Amniotic stem cell (primary cell): ENCODE results near the gene TRPM2.
"Not testable (repeated sequence)": the region's sequence is repeated elsewhere in the genome, so short reads cannot be mapped to it uniquely, and the experiment has no call there.

ENCODE experiments used
- DNase-seq: peaks from one replicate; lab custom pipeline; 2025; lab: John Stamatoyannopoulos, UW

TRPM2 gene

DNA sequence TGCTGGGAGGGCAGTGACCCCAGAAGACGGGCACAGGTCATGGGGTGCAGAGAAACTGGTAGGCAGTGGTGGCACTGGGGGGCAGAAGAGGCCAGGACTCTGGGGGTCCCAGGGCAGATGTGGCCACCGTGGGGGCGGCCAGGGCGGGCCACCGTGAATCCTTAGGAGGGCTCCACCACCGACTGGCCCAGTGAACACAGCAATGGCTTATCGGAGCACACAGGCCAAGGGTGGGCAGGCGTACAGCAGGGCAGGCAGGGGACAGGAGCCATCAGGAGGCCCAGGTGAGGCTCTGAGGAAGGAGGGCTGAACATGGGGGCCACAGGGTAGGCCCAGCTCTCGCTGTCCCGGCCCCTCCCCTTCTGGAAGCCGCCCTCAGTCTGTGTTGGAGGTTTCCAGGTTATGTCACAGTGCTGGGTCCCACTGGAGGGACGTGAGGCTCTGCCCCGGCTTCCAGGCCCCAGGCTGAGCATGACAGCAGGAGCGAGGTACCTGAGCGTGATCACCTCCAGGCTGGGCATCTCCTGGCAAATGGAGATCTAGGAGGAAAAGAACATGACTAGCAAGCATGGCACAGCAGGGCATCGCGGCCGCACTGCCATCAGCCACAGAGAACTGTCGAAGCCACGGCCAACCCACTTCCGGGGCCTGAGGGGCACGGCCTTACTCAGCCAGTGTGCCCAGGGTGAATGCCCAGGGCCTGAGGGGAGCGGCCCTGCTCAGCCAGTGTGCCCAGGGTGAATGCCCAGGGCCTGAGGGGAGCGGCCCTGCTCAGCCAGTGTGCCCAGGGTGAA is 18.0 kb upstream of the TRPM2 start:
- DNase-seq = no peak

DNA sequence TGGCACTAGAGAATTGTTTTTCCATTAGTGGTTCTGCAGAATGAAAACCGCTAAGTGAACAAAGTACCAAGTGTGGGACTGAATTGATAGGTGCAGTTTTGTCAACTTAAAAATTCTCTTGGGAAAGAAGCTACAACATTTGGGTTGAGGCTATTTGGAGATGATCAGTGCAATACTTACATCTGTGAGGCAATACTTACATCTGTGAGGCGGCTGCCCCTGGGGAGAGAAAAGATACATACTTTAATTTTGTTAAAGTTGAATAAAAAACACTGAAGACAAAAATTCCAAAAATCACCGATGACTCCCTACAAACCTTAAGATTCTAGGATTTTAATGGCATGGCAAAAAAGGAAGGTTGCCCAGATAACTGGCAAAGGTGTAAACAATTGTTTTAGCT is 16.0 kb upstream of the TRPM2 start:
- no peak for DNase-seq

DNA sequence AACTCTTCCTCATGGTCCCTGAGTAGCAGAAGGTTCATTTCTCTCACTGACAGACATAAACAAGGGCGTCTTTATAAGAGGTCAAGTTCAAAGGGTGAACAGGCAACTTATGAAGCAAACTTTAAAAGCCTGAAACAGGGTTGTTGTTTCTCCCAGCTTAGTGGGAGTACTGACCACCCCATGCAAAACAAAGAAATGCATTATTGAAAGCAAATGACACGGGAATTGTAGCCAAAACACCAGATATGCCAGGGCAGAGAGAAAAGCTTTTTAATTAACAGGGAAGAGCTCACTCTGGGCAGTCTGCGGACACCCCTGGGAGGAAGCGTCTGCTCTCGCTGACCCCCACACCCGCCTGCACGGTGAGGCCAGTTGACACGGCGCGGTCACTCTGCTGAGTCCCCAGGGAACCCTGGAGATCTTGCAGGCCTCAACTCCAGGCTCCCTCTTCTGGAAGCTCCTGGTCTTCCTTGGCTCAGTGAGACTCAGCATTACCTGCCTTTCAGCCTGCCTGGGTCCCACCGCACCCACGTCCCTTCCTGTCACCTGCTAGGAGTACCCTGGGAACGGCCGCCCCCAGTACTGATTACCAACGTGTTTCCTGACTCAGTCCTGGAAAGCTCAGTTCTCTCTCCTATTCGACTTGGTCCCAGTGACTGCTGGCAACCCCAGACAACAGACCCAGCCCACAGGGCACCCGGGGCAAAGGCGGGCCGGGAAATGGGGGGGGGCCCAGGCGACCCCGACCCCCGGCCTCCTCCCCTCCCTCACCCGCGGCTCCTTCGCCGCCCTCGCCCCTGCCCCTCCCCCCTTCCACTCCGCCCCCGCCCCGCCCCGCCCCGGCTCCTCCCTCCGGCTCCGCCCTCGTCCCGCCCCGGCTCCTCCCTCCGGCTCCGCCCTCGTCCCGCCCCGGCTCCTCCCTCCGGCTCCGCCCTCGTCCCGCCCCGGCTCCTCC is 15.2 kb upstream of the TRPM2 start:
- DNase-seq = no peak

DNA sequence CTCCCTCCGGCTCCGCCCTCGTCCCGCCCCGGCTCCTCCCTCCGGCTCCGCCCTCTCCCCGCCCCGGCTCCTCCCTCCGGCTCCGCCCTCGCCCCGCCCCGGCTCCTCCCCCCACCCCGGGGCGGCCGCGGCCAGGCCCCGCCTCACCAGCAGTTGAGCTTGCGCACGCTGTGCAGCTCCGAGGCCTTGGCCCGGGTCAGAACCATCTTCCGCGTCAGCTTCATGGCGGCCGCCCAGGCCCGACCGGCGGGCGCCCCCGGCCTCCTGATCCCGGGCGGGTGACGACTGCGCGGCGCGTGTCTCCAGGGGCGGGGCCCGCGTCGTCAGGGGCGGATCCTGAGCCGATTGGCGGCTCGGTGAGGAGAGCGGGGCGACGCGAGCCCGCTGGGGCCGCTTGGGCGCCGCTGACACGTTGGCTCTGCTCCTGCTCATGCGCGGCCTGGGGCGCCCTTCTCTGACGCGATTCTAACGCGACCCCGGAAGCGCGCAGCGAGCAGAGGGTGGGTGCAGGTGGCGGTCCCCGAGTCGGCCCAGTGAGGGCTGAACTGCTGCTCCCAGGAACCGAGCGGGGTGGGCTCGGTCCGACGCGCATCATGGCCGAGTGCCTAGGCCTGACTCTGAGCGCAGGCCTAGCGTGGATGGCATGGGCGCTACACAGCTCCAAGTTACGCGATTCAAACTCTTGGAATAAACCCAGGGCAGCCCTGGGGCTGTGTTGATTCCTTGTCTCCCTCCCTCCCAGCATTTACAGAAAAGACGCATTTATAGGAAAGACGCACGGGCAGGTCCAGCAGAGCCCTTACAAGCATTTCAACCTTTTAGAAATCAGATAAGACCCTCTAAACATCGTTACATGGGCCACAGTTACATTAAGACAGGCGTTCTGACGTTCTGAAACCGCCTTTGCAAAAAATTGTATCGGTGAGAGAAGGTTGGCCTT is 14.2 kb upstream of the TRPM2 start, which contains the start of gene CFAP410:
TSS of gene CFAP410 (minus strand) at position 420 of the 940 bp plus-strand sequence. CDS start at position 224, 196 bp downstream.
- DNase-seq = peak; percentile 87

DNA sequence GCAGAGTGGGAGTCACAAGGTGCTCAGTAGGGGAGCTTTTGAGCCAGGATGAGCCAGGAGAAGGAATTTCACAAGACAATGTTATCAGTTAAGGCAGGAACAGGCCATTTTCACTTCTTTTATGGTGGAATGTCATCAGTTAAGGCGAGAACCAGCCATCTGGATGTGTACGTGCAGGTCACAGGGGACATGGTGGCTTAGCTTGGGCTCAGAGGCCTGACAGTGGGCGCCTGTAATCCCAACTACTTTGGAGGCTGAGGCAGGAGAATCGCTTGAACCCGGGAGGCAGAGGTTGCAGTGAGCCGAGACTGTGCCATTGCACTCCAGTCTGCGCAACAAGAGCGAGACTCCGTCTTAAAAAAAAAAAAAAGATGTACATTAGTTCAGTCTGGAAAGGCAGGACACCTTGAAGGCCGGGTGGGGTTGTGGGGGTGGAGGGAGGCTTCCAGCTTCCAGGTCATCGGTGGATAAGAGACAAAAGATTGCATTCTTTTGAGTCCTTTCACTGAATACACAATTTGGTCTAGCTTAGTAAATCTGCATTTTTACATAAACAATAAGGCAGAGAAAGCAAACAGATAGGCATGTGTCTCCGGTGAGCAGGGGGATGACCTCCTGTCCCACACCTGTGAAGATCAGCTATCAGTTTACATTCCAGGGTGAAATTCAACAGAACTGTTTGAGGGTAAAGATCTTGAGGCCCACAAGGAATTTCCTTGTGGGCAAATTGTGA is 11.5 kb upstream of the TRPM2 start:
- not testable (repeated sequence) for DNase-seq

DNA sequence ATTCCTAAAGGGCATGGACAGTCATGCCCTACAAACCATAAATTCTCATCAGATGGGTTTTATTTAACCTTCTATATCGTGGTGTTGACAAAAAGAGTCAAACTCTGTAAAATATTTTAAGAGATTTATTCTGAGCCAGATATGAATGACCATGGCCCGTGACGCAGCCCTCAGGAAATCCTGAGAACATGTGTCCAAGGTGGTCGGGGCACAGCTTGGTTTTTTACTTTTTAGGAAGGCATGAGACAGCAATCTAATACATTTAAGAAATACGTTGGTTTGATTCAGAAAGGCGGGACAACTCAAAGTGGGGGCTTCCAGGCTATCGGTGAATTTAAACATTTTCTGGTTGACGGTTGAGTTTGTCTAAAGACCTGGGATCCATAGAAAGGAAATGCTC is 10.4 kb upstream of the TRPM2 start:
- not testable (repeated sequence) for DNase-seq

DNA sequence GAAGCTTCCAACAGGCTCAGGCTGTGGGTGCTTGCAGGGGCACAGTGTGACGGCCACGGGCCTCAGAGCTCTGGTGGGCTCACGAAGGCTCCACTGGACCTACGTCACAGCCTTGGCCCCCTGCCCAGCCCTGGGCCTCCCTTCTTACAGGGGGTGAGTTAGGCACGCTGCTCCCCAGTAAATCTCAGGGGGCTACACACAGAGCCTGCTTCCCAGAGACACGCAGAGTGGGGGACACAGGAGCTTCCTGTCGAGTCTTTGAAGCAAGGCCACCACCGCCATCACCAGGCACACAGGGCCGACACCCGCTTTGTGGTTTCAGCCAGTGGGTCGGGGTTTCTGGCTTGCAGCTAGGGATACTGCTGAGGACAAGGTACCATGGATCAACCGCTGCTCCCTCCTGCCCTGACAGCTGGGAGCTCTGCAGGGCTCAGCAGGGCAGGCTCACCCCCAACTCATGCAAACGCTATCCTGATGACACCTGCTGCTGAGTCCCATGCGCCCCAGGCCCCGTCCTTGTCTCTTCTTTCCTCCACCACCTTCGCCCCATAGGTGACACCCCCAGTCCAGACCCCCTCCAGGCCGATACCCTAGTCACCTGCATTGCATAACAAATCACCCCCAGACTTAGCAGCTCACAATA is 8.8 kb upstream of the TRPM2 start:
- DNase-seq = no peak

DNA sequence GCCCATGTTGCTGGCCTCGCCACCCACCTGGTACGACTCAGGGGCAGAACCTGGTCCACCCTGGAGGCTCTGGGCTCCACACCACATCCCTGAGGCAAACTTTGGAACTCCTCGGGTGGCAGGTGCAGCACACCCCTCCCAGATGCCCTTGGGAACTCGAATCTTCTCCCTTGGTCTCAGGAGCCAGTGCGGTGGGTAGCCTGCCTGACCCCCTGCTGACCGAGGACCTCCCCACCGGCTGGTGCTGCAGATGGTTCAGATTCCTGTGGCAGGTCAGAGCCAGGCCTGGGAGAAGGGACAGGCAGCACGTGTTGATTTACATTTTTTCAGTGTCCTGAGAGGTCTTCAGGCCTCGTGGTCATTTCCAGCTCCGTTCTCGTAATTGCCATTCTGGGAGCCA is 7.9 kb upstream of the TRPM2 start:
- no peak for DNase-seq

DNA sequence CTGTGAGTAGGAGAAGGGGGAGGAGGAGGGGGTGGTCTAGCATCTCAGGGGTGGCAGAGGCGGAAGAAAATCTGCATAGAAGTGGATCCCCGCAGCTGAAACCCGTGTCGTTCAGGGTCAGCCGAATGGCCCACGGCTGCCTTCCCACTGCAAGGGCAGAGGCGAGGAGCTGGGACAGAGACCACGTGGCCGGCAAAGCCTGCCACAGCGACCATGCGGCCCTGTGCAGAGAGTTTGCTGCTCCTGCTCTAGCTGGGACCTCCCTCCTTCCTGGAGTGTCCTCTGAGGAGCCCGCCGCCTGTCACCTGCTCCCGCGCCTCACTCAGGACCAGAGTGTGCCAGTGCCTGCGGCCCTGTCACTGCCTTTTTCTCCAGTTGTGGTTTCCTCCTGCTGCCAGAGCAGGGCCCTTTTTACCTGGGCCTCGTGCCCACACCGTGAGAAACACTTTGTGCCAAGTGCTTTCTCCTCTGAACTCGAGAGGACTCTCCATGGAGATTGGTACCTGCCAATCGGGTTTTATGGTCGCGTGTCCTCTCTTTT is 5.4 kb upstream of the TRPM2 start:
- DNase-seq = no peak

DNA sequence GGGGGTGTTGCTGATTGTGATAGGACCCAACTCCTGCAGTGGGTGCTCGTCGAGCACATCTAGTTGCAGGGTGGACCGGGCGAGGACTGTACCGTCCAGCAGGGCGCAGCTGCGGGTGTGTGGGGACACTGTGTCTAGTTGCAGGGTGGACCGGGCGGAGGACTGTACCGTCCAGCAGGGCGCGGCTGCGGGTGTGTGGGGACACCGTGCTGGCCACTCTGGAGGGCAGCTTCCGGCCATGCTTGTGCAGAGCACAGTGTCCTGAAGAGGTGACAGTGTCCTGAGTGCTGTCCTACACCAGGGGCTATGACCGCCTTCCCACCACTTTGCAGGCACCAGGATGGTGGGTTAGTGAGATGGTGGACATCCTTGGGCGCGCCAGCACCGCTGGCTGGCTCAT is 4.6 kb upstream of the TRPM2 start:
- DNase-seq = no peak

DNA sequence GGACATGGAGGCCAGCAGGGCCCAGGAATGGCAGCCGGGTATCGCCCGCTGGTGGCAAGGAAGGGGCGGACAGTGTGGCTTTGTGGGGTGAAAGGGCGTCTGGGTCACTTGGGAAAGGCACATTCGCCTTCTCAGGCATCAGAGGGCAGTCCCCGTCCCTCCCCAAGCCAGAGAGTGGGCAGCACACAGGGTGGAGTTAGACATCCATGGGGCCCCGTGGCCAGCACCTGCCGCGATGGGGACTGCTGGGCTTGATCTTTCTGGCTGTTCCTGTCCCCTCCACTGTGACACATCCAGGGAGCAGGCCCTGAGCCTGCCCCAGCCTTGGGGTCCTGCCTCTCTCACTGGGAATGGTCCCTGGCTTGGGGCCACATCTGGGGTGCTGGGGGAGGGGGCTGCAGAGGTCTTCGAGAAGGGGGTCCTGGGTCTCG is 4.0 kb upstream of the TRPM2 start:
- no peak for DNase-seq

DNA sequence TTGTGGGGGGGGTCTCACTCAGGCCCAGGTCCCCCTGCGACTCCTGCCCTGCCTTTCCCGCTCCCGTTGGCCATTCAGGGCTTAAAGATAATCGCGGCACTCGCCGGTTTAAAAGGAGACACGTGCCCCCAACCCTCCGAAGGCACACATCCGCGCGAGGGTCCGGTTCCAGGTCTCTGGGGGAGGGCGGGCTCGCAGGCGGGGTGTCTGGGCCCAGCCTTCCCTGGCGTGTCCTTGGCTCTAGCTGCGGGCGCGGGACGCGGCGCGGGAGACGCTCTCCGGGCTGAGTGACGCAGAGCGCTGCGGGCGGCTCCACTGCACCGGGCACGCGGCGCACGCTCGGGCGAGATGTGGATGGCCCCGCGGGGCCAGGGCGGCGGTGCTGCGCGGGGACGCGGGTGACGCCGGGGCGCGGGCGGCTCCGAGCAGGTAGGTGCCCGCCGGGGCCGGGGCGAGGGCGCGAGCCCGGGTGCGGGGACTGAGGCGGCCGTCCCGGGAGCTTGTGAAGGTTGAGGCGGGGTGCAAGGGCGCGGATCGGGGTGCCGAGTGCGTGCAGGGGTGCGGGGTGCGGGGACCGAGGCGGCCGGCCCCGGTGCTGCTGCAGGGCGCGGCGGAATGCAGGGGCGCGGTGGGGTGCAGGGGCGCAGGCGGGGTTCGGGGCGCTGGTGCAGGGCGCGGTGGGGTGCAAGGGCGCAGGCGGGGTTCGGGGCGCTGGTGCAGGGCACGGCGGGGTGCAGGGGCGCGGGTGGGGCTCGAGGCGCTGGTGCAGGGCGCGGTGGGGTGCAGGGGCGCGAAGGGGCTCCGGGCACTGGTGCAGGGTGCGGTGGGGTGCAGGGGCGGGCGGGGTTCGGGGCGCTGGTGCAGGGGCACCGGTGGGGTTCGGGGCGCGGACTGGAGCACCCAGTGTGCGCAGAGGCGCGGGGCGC is 3.3 kb upstream of the TRPM2 start:
- no peak for DNase-seq

DNA sequence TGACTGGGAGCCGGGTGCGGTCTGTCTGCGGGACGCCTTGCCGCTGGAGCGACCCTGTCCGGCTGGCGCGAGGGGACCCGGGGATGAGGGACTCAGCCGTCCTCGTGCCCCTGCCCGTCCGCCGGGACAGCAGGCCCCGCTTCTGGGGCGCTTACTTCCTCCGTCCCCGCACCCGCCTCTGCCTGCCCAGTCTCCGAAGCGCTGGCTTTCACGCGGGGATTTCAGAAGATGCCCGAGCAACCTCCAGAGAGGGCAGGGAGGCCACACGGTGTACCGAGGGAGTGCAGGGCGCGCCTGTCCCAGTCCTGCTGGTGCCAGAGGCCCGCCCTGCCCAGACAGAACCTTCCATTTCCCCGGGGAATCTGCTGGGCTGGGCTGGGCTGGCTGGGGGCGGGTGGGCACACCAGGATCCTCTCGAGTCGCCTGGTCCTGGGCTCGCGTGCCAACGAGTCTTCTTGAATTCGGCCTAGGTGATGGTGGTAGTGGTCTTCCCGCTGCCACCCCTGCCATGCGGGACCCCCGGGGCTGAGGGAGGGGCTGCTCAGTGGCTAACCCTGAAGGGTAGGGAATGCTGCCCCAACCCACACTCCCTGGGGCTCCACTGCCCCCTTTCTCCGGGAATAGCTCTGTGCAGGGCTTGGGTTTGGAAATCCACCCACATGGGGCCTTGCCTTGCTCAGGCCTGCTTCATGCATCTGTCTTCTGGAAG is 2.5 kb upstream of the TRPM2 start:
- no peak for DNase-seq

DNA sequence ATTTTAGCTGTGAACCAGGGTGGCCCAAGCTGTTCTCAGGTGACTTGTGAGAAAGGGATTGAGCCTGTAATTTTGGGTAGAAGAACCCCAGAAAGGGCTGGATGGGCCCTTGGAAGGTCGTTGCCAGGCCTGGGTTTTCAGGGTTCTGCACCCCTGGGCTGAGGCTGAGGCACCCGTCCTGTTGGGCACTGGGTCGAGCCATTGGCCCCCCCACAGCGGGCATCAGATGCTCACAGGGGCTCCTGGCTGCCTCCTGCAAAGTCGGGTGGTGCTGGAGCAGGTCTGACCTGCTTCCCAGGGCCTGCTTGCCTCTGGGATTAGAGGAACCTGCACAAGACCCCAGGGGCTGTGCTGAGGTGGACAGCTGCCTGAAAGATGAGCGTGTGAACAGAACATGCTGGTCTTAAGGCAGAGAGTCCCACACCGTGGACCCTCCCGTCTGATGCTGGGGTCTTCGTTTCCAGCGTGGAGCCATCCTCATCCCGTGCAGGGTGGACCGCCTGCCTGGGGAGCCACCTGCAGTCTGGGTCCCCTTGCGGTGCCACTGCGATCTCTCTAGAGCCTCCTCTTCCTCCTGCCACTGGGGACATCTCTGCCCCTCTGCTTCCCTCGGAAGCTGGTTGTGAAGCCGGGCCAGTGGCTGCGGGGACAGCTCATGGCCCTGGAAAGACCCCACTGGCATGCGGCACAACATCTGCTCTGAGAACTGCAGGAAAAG is 1.7 kb upstream of the TRPM2 start:
- DNase-seq = no peak

DNA sequence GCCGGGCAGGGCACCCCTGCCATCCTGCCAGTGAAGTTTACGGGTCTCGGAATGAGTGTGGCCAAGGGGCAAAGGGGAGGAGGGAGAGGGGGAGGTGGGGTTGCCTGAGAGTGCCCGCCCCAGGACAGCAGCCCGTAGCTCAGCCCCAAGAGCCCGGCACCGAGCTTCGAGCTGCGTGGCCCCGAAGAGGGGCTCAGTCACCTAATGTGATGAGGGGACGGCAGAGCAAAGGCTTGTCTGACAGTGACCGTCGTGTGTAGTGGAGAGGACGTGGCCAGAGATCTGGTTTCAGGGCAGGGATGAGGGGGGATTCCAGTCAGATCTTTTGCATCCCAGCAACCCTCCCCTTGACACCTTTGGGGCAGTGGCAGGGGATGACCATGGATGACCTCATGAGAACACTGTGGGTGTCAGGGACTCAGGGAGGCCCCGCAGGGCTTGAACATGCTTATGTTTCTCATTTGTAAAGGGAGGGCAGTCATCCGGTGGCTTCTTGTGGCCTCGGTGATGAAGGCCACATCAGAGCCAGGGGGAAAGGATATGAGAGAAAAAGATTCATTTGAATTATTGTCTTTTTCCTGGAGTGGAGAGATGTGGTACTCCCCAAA is 1.1 kb upstream of the TRPM2 start:
- DNase-seq = no peak

DNA sequence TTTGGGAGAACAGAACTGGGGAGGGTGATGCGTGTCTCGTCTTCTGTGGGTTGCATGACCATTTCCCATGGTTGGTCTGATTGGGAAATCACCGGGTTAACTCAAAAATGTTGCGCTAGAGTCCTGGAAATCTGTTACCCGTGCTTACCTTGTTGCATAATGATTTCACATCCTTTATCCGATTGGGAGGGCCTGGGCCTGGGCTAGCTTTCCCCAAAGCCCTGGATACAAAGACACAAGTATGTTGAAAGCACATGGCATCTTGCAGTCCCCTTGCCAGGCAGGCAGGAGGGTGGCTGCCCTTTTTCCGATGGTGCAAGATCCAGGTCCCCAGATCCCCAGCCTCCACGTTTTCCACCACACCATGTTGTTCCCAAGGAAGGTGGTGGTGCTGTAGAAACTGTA is 582 bp downstream of the TRPM2 start:
- DNase-seq = no peak
